Ammon's horn (tissue), 1 donor: ENCODE data around the gene MYL3.
"Not testable (repeated sequence)": the region's sequence is repeated elsewhere in the genome, so short reads cannot be mapped to it uniquely, and the experiment has no call there.

ENCODE experiments used
- DNase-seq: peaks from one replicate; pipeline ENCODE4 v3.0.0-alpha.2; 2016; ENCODE audit warnings: low spot score

Gene MYL3

DNA sequence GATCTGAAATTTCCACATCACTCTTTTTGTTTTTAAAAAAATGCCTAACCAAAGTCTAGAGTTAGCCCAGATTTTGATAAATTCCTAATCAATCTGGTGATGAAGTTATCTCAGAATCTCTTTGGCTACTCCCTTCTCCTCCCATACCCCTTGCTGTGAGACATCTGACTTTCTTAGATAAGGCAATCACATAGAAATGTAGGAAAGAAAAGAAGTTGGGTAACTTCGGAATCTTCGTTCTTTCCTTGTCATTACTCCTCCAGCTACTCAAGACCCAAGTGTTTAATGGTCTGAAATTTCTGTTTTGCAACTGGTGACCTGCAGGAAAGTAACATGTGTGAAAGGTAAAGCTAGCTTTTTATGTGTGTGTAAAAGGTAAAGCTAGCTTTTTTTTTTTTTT lies 37.8 kb downstream of the MYL3 start:
- DNase-seq = no peak

DNA sequence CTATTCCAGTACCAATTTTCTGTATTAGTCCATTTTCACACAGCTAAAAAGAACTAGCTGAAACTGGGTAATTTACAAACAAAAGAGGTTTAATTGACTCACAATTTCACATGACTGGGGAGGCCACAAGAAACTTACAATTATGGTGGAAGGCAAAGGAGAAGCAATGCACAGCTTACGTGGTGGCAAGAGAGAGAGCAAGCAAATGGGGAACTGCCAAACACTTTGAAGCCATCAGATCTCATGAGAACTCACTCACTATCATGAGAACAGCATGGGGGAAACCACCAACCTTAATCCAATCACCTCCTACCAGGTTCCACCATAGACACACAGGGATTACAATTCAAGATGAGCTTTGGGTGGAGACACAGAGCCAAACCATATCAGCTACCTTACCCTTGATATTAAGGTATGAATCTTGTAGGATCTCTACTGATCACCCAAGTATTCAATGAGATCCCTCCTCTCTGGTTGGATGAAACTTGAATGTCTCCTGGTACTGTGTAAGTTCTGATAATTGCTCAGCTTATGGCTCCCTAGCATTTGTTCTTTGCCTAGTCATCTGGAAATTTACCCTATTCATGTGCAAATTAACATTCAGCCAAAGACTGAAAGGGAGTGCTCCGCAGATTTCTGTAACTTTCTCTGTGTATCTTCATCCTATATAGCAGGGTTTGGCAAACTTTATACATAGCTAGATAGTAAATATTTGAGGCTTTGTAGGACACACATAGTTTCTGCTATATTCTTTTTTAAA lies 38.9 kb downstream of the MYL3 start:
- no peak for DNase-seq

DNA sequence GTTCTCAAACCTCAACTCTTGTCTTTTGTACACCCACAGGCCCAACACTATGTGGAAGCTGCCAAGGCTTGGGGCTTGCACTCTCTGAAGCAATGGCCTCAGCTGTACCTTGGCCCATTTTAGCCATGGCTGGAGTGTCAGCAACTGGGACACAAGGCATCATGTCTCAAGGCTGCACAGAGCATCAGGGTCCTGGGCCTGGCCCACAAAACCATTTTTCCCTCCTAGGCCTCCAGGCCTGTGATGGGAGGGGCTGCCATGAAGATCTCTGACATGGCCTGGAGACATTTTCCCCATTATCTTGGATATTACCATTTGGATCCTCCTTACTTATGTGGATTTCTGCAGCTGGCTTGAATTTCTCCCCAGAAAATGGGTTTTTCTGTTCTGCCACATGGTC lies 39.9 kb downstream of the MYL3 start:
- DNase-seq = not testable (repeated sequence)

DNA sequence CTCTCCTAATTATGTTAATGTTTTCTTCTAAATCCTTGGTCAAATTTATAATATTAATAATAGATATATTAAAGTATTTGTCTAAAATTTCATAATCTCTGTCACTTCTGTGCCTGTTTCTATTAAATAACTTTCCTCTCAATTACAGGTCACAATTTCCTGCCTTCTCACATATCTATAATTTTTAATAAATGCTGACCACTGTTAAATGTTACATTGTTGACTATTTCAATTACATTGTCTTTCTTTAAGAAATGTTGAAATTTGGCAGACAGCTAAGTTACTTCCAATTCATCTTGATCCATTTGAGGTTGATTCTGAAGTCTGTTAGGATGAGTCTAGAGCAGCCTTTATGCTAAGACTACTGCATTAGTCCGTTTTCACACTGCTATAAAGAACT lies 41.7 kb downstream of the MYL3 start:
- DNase-seq = no peak

DNA sequence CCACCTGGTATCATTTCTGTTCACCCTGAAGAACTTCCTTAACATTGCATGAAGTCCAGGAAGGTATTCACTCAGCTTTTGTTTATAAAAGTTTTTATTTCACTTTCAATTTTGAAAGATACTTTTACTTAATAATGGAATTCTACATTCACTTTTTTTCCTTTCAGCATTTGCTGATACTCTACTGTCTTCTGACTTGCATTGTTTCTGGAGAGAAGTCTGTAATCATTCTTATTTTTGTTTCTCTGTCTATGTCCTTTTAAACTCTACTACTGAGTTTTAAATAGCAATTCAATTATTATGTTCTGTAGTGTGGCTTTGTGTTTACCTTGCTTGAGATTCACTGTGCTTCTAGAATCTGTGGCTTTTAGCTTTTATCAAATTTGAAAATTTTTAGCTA lies 42.4 kb downstream of the MYL3 start:
- DNase-seq = no peak

DNA sequence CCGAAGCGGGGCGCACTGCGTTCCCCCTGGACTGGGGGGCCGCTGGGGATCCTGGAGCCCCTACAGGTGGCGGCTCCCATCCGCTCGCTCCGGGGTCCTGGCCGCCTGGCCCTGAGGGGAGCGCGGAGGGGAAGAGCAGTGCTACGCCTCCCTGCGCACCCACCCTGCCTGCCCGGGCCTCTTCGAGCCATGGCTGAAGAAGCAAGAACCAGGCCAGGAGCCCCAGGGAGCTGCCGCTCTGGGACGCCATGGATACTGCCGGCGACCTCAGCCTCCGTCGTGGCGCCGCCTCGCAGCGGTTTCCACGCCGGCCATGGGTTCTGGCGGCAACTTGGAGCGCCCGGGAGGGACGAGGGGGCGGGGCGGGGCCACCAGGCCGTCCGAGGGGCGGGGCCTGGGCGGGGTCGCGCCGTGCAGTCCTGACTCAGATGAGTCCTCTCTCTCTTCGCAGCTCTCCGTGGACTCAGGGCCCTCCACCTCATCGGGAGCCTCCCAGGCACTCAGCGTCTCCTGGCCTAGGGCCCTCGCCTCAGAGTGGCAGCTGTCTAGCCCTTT lies 50.9 kb downstream of the MYL3 start:
- DNase-seq = no peak

DNA sequence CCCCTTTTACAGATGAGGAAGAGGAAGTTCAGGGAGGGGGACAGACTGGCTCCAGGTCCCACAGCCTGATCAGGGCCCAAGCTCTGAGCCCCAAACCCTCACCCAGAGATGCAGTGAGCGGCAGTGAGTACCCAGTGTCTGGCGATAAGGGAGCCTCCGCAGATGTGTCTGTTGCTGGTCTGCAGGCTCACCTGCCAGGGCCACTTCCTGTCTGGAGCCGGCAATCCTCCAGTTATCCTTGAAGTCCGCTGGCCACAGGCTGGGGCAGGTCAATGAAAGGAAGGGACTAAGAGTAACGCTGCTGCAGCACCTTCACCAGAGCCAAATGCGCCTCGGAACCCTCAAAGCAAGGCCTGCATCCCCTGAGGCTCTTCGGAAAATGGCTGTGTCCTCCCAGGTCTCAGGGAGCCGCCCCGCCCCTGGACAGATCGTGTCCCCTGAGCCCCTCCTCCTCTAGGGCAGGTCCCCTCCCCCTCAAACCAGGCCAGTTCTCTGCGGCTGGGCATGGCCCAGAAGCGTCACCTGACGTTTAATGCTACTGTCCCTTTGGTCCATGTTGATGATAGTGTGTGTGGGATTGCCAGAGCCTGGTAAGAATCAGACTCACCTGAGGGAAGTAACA lies 51.5 kb downstream of the MYL3 start:
- no peak for DNase-seq

DNA sequence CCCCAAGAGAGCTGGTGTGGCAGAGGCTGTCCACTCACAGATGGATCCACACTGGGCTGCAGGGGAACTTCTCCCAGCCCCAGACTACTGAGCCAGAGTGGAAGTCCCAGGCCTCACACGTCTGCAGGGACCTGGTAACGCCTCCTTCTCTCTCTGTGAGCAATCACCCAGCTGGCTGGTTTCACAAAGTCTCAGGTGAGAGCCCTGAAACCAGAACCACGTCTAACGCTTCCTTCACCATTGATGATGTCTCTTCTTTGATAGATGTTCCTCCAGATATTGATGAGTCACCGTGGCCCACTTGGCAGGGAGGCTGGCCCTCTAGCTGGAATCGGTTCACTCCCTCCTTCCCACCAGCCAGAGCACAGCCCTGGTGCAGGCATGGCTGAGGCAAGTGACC lies 54.5 kb downstream of the MYL3 start:
- not testable (repeated sequence) for DNase-seq
